Neuronal stem cell (in vitro differentiated cells): ENCODE data around the gene SH3BP1.

Experiments used
- DNase-seq: peaks from one replicate; pipeline ENCODE4 v3.0.0-alpha.2; 2013; ENCODE audit warnings: low spot score
- H2AFZ ChIP-seq: one replicate; pipeline ENCODE4 v1.6.1; 2013; ENCODE audit warnings: mild to moderate bottlenecking, low read length, inconsistent platforms
- H2AK5ac ChIP-seq: 2 replicates; pipeline ENCODE4 v1.6.1; 2013; ENCODE audit warnings: low read depth, mild to moderate bottlenecking, inconsistent platforms, low read length, moderate library complexity, mixed read lengths
- H2BK120ac ChIP-seq: 2 replicates; pipeline ENCODE4 v1.6.1; 2013; ENCODE audit warnings: low read depth, mild to moderate bottlenecking, inconsistent platforms, low read length, moderate library complexity, mixed read lengths
- H2BK12ac ChIP-seq: one replicate; pipeline ENCODE4 v1.6.1; 2013; ENCODE audit warnings: low read length, inconsistent platforms
- H2BK15ac ChIP-seq: 2 replicates; pipeline ENCODE4 v1.6.1; 2013; ENCODE audit warnings: mild to moderate bottlenecking, low read length, inconsistent platforms, mixed read lengths
- H2BK5ac ChIP-seq: one replicate; pipeline ENCODE4 v1.6.1; 2013; ENCODE audit warnings: inconsistent platforms, mild to moderate bottlenecking, low read length, moderate library complexity
- H3K14ac ChIP-seq: one replicate; pipeline ENCODE4 v1.6.1; 2013; ENCODE audit warnings: low read length, inconsistent platforms
- H3K18ac ChIP-seq: 2 replicates; pipeline ENCODE4 v1.6.1; 2013; ENCODE audit warnings: low read length, inconsistent platforms
- H3K23ac ChIP-seq: 2 replicates; pipeline ENCODE4 v1.6.1; 2013; ENCODE audit warnings: low read depth, mild to moderate bottlenecking, mixed read lengths, low read length, inconsistent platforms; ENCODE audit not compliant: poor library complexity
- H3K27ac ChIP-seq: replicated peaks from 3 replicates; pipeline ENCODE4 v1.5.1; 2013; ENCODE audit warnings: low read length, inconsistent platforms
- H3K27me3 ChIP-seq, 3 experiments: 2 replicates each; pipeline ENCODE4 v1.6.1; 2013; ENCODE audit warnings: low read length in 3 of 3, mild to moderate bottlenecking in 2 of 3, inconsistent platforms in 1 of 3, low read depth in 1 of 3, mixed read lengths in 1 of 3, moderate library complexity in 1 of 3; ENCODE audit not compliant: control insufficient read depth in 3 of 3, insufficient read depth in 3 of 3
- H3K36me3 ChIP-seq, 2 donors: replicated peaks in 1 of 2; 2 replicates each; pipeline ENCODE4 v1.6.1; 2013; ENCODE audit warnings: low read length in 2 of 2; ENCODE audit not compliant: control insufficient read depth in 2 of 2, insufficient read depth in 2 of 2
- H3K4ac ChIP-seq: 2 replicates; pipeline ENCODE4 v1.6.1; 2013; ENCODE audit warnings: inconsistent platforms, mild to moderate bottlenecking, low read length, moderate library complexity
- H3K4me1 ChIP-seq, 2 donors: 1 replicate in 1 of 2; 2 replicates in 1 of 2; pipeline ENCODE4 v1.6.1; 2013; ENCODE audit warnings: low read length in 2 of 2, low read depth in 1 of 2; ENCODE audit not compliant: control insufficient read depth in 2 of 2, insufficient read depth in 1 of 2
- H3K4me2 ChIP-seq: one replicate; pipeline ENCODE4 v1.6.1; 2013; ENCODE audit warnings: mild to moderate bottlenecking, low read length, inconsistent platforms; ENCODE audit not compliant: insufficient read depth, poor library complexity, severe bottlenecking
- H3K4me3 ChIP-seq, 2 donors: 2 replicates each; pipeline ENCODE4 v1.5.1; 2013; ENCODE audit warnings: low read length in 2 of 2, mild to moderate bottlenecking in 2 of 2, inconsistent platforms in 1 of 2, moderate library complexity in 1 of 2
- H3K79me1 ChIP-seq: one replicate; pipeline ENCODE4 v1.6.1; 2013; ENCODE audit warnings: low read depth, mild to moderate bottlenecking, inconsistent platforms, low read length, moderate library complexity
- H3K9ac ChIP-seq: one replicate; pipeline ENCODE4 v1.6.1; 2013; ENCODE audit warnings: mild to moderate bottlenecking, low read depth, low read length, inconsistent platforms; ENCODE audit not compliant: poor library complexity
- H3K9me3 ChIP-seq, 2 donors: replicated peaks in 1 of 2; 2 replicates each; pipeline versions ENCODE3 to v1.6.1; 2013; ENCODE audit warnings: low read length in 2 of 2, mild to moderate bottlenecking in 2 of 2, inconsistent platforms in 1 of 2, low read depth in 1 of 2, mixed read lengths in 1 of 2, moderate library complexity in 1 of 2; ENCODE audit not compliant: control insufficient read depth in 2 of 2, insufficient read depth in 1 of 2
- H4K8ac ChIP-seq: one replicate; pipeline ENCODE4 v1.6.1; 2013; ENCODE audit warnings: low read depth, mild to moderate bottlenecking, inconsistent platforms, low read length, moderate library complexity
- H4K91ac ChIP-seq: one replicate; pipeline ENCODE4 v1.6.1; 2013; ENCODE audit warnings: low read length, low read depth, mild to moderate bottlenecking, inconsistent platforms; ENCODE audit not compliant: poor library complexity
- WGBS, 2 donors: extraction: QIAGEN DNeasy Blood & Tissue Kit; methylation state at CpG; one replicate each; pipeline ENCODE4 v1.1.7; 2013; ENCODE audit warnings: missing lambda C conversion rate in 2 of 2, mixed read lengths in 1 of 2; ENCODE audit not compliant: insufficient read length in 2 of 2, insufficient replicate concordance in 1 of 2; ENCODE audit errors: extremely low coverage in 2 of 2; 5-methylcytosine and 5-hydroxymethylcytosine counted together

Gene SH3BP1

GRCh38 chr22:37641561-37641949, 2.1 kb downstream of the SH3BP1 start:
- Histone ChIP-seq H2BK120ac (no peak overlapping the region), H3K14ac (no peak overlapping the region), H3K4me2 (no peak overlapping the region), H3K36me3 (peaks cover 8 to 24% of the 10 kb centered on the region in 2 donors), H3K4ac (no peak overlapping the region), H3K4me3 (no peak overlapping the region), H2BK5ac (no peak overlapping the region), H3K18ac (no peak overlapping the region), H3K27ac (no peak overlapping the region), H3K27me3 (no peaks in the 10 kb centered on the region), H3K9me3 (no peaks in the 10 kb centered on the region), H4K8ac (no peak overlapping the region), H2AFZ (no peak overlapping the region), H2AK5ac (no peak overlapping the region), H3K9ac (no peak overlapping the region), H2BK12ac (no peak overlapping the region), H3K23ac (no peak overlapping the region), H2BK15ac (peak overlapping the region; percentile 14), H3K4me1 (peaks cover 13 to 16% of the 10 kb centered on the region in 2 donors), H4K91ac (no peak overlapping the region), H3K79me1 (no peaks in the 10 kb centered on the region)
- WGBS, 2 donors: no CpG with 5 or more reads among the region's 5 CpGs
- no peak for DNase-seq

DNA sequence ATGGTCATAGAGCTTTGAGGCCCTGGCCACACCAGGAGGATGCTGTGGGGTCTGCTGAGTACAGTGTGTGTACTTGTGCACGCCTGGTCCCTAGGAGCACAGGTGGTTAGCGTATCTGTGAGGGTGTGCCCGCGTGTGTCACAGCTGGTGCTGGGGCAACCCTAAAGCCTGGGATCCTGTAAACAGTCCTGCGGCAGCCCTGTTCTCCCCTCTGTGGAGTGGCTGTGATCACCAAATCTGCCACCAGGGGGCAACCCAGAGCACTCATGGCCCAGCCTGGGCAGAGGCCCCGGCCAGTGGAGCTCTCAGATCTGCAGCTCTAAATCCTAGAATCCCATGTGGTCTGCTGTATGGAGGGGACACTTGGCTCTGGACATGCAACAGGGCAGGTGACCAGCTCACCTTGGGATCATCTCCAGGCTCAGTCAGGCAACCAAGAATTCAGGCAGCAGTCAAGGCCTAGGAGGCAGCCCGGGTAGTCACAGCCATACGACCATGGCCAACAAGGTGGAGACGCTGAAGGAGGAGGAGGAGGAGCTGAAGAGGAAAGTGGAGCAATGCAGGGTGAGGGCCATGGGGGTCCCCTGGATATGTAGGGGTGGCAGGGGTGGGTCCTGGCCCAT, 3.9 kb downstream of the SH3BP1 start:
- Histone ChIP-seq H3K9me3 (no peaks in the 10 kb centered on the region), H2BK12ac (no peak overlapping the region), H2BK120ac (no peak overlapping the region), H4K8ac (no peak overlapping the region), H3K4me1 (peaks cover 13% of the 10 kb centered on the region in 2 donors), H3K27me3 (no peaks in the 10 kb centered on the region), H3K27ac (no peak overlapping the region), H3K36me3 (peaks cover 10 to 38% of the 10 kb centered on the region in 2 donors), H3K79me1 (no peaks in the 10 kb centered on the region), H2BK15ac (no peak overlapping the region), H4K91ac (no peak overlapping the region), H2BK5ac (no peak overlapping the region), H3K4me2 (no peak overlapping the region), H2AFZ (no peak overlapping the region), H3K23ac (no peak overlapping the region), H3K4ac (no peak overlapping the region), H3K18ac (peak overlapping the region; percentile 16), H3K14ac (no peak overlapping the region), H2AK5ac (peak overlapping the region; percentile 18), H3K4me3 (no peak overlapping the region), H3K9ac (no peak overlapping the region)
- peak; percentile 79 for DNase-seq
- WGBS, 2 donors: no CpG with 5 or more reads among the region's 9 CpGs

GRCh38 chr22:37647317-37647716, 7.8 kb downstream of the SH3BP1 start:
- Histone ChIP-seq H3K36me3 (peaks cover 16 to 56% of the 10 kb centered on the region in 2 donors), H2BK5ac (no peak overlapping the region), H2BK15ac (no peak overlapping the region), H3K79me1 (no peaks in the 10 kb centered on the region), H2AK5ac (no peak overlapping the region), H3K23ac (no peak overlapping the region), H3K4me2 (no peak overlapping the region), H4K91ac (no peak overlapping the region), H2BK120ac (no peak overlapping the region), H3K4me3 (no peak overlapping the region), H4K8ac (no peak overlapping the region), H3K18ac (no peak overlapping the region), H3K4ac (no peak overlapping the region), H3K9me3 (no peaks in the 10 kb centered on the region), H3K4me1 (peaks cover 1 to 3% of the 10 kb centered on the region in 2 donors), H2BK12ac (no peak overlapping the region), H2AFZ (no peak overlapping the region), H3K14ac (no peak overlapping the region), H3K9ac (no peak overlapping the region), H3K27ac (no peak overlapping the region), H3K27me3 (no peaks in the 10 kb centered on the region)
- no peak for DNase-seq
- WGBS, 2 donors: no CpG with 5 or more reads among the region's 9 CpGs

DNA sequence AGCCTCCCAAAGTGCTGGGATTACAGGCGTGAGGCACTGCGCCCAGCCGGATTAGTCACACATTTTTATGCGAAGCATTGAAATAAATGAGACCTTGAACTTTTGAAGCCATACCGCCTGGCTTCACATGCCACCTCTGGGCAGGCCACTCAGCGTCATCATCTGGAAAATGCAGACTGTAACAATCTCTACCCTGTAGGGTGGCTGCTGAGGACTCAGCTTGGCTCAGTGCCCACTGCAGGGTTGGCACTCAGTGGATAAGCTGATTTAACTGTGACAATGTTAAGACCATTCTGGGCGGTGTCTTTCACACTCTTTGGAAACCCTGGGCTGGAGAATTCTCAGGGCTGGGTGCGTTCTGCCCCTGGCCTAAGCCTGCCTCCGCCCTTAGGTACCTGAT, 8.5 kb downstream of the SH3BP1 start:
- Histone ChIP-seq H2AFZ (no peak overlapping the region), H3K9ac (no peak overlapping the region), H3K27me3 (no peaks in the 10 kb centered on the region), H3K9me3 (no peaks in the 10 kb centered on the region), H3K4ac (no peak overlapping the region), H4K91ac (no peak overlapping the region), H2BK15ac (no peak overlapping the region), H3K18ac (no peak overlapping the region), H3K14ac (peak overlapping the region; percentile 21), H3K4me1 (peaks cover 1 to 3% of the 10 kb centered on the region in 2 donors), H2BK120ac (no peak overlapping the region), H2BK12ac (no peak overlapping the region), H3K4me2 (no peak overlapping the region), H3K23ac (no peak overlapping the region), H3K79me1 (no peaks in the 10 kb centered on the region), H2AK5ac (peak overlapping the region; percentile 25), H3K4me3 (no peak overlapping the region), H3K27ac (no peak overlapping the region), H2BK5ac (no peak overlapping the region), H4K8ac (no peak overlapping the region), H3K36me3 (peaks cover 15 to 57% of the 10 kb centered on the region in 2 donors)
- DNase-seq: no peak
- WGBS, 2 donors: no CpG with 5 or more reads among the region's 9 CpGs
